H9 (cell line): ENCODE data around the gene NHLH1. TPM values are rescaled to one million over a fixed set of nuclear protein-coding genes. Genes with fewer than 3 reads are reported as not detected.

ENCODE experiments used
- DNase-seq: peaks from one replicate; pipeline ENCODE4 v3.0.0-alpha.2; 2017
- H2AFZ ChIP-seq: one replicate; pipeline ENCODE4 v1.6.1; 2013; ENCODE audit warnings: mild to moderate bottlenecking, low read length, control low read depth, moderate library complexity
- H2AK5ac ChIP-seq: 2 replicates; pipeline ENCODE4 v1.6.1; 2013; ENCODE audit warnings: low read length, control low read depth, mixed read lengths; ENCODE audit not compliant: insufficient read length
- H2BK120ac ChIP-seq: one replicate; pipeline ENCODE4 v1.6.1; 2013; ENCODE audit warnings: low read depth, mild to moderate bottlenecking, low read length, control low read depth, inconsistent platforms; ENCODE audit not compliant: poor library complexity, severe bottlenecking
- H2BK12ac ChIP-seq: 2 replicates; pipeline ENCODE4 v1.6.1; 2013; ENCODE audit warnings: low read length, control low read depth, mixed read lengths, low read depth; ENCODE audit not compliant: insufficient read length
- H2BK15ac ChIP-seq: 2 replicates; pipeline ENCODE4 v1.6.1; 2013; ENCODE audit warnings: low read depth, low read length, control low read depth
- H2BK20ac ChIP-seq: one replicate; pipeline ENCODE4 v1.6.1; 2013; ENCODE audit warnings: low read depth, mild to moderate bottlenecking, low read length, control low read depth, inconsistent platforms; ENCODE audit not compliant: poor library complexity, severe bottlenecking
- H2BK5ac ChIP-seq: 2 replicates; pipeline ENCODE4 v1.6.1; 2013; ENCODE audit warnings: low read length, control low read depth, mixed read lengths; ENCODE audit not compliant: insufficient read length
- H3K14ac ChIP-seq: 2 replicates; pipeline ENCODE4 v1.6.1; 2013; ENCODE audit warnings: low read length, control low read depth; ENCODE audit not compliant: insufficient read depth
- H3K18ac ChIP-seq: 2 replicates; pipeline ENCODE4 v1.6.1; 2013; ENCODE audit warnings: low read depth, mild to moderate bottlenecking, mixed read lengths, low read length, control low read depth; ENCODE audit not compliant: insufficient read length
- H3K23ac ChIP-seq: 2 replicates; pipeline ENCODE4 v1.6.1; 2013; ENCODE audit warnings: low read length, control low read depth, mixed read lengths, low read depth; ENCODE audit not compliant: insufficient read length
- H3K23me2 ChIP-seq: 2 replicates; pipeline ENCODE4 v1.6.1; 2013; ENCODE audit warnings: low read depth, mild to moderate bottlenecking, mixed read lengths, low read length, control low read depth; ENCODE audit not compliant: insufficient read length, poor library complexity, severe bottlenecking
- H3K27ac ChIP-seq: 2 replicates; pipeline ENCODE4 v1.5.1; 2013; ENCODE audit warnings: low read length, control low read depth, mixed read lengths, low read depth; ENCODE audit not compliant: insufficient read length
- H3K27me3 ChIP-seq: 2 replicates; pipeline ENCODE4 v1.6.1; 2013; ENCODE audit warnings: low read length, control low read depth, inconsistent platforms; ENCODE audit not compliant: insufficient read depth
- H3K4ac ChIP-seq: 2 replicates; pipeline ENCODE4 v1.6.1; 2013; ENCODE audit warnings: low read depth, mild to moderate bottlenecking, control low read depth, inconsistent platforms, low read length, moderate library complexity
- H3K4me1 ChIP-seq: 2 replicates; pipeline ENCODE4 v1.6.1; 2013; ENCODE audit warnings: low read length, control low read depth, inconsistent platforms; ENCODE audit not compliant: insufficient read depth
- H3K4me2 ChIP-seq: 2 replicates; pipeline ENCODE4 v1.6.1; 2013; ENCODE audit warnings: low read length, control low read depth, mixed read lengths; ENCODE audit not compliant: insufficient read length, insufficient read depth
- H3K56ac ChIP-seq: 2 replicates; pipeline ENCODE4 v1.6.1; 2013; ENCODE audit warnings: low read depth, mild to moderate bottlenecking, mixed read lengths, low read length, control low read depth; ENCODE audit not compliant: insufficient read length
- H3K79me1 ChIP-seq: 2 replicates; pipeline ENCODE4 v1.6.1; 2013; ENCODE audit warnings: low read depth, mild to moderate bottlenecking, moderate library complexity, low read length, control low read depth, inconsistent platforms; ENCODE audit not compliant: insufficient read depth, poor library complexity, severe bottlenecking
- H3K79me2 ChIP-seq: 2 replicates; pipeline ENCODE4 v1.6.1; 2013; ENCODE audit warnings: low read length, control low read depth, inconsistent platforms; ENCODE audit not compliant: insufficient read depth
- H3K9ac ChIP-seq: 2 replicates; pipeline ENCODE4 v1.6.1; 2013; ENCODE audit warnings: low read length, control low read depth, mixed read lengths; ENCODE audit not compliant: insufficient read length; ENCODE audit errors: extremely low read depth
- H3K9me3 ChIP-seq: one replicate; pipeline ENCODE4 v1.6.1; 2013; ENCODE audit warnings: low read depth, low read length, inconsistent platforms; ENCODE audit not compliant: control insufficient read depth
- H3T11ph ChIP-seq: one replicate; pipeline ENCODE4 v1.6.1; 2013; ENCODE audit warnings: mild to moderate bottlenecking, low read length, control low read depth, inconsistent platforms
- H4K20me1 ChIP-seq: one replicate; pipeline ENCODE4 v1.6.1; 2013; ENCODE audit not compliant: control insufficient read depth, insufficient read length, insufficient read depth
- H4K5ac ChIP-seq: 2 replicates; pipeline ENCODE4 v1.6.1; 2013; ENCODE audit warnings: low read depth, mild to moderate bottlenecking, mixed read lengths, low read length, control low read depth; ENCODE audit not compliant: insufficient read length
- H4K8ac ChIP-seq: replicated peaks from 2 replicates; pipeline ENCODE4 v1.6.1; 2013; ENCODE audit warnings: low read length, control low read depth, mixed read lengths, low read depth; ENCODE audit not compliant: insufficient read length
- H4K91ac ChIP-seq: 2 replicates; pipeline ENCODE4 v1.6.1; 2013; ENCODE audit warnings: low read depth, mild to moderate bottlenecking, moderate library complexity, mixed read lengths, low read length, control low read depth; ENCODE audit not compliant: insufficient read length
- H3K27ac Mint-ChIP-seq, 3 experiments: 2 replicates in 2 of 3; 3 replicates in 1 of 3; pipeline ENCODE4 v1.8.0; 2020 to 2021; ENCODE audit warnings: mixed read lengths in 3 of 3, mild to moderate bottlenecking in 1 of 3, moderate library complexity in 1 of 3
- H3K27me3 Mint-ChIP-seq: 2 replicates; pipeline ENCODE4 v1.8.0; 2021; ENCODE audit warnings: low read depth, mild to moderate bottlenecking, moderate library complexity, mixed read lengths
- H3K36me3 Mint-ChIP-seq, 3 experiments: 2 replicates in 2 of 3; 3 replicates in 1 of 3; pipeline ENCODE4 v1.8.0; 2020 to 2021; ENCODE audit warnings: low read depth in 3 of 3, mixed read lengths in 3 of 3; ENCODE audit not compliant: insufficient read depth in 1 of 3
- H3K4me1 Mint-ChIP-seq, 2 experiments: 2 replicates each; pipeline ENCODE4 v1.8.0; 2020; ENCODE audit warnings: mixed read lengths in 2 of 2
- H3K4me3 Mint-ChIP-seq, 2 experiments: 2 replicates in 1 of 2; 3 replicates in 1 of 2; pipeline ENCODE4 v1.8.0; 2020 to 2021; ENCODE audit warnings: mild to moderate bottlenecking in 2 of 2, mixed read lengths in 2 of 2, moderate library complexity in 1 of 2
- H3K9me3 Mint-ChIP-seq, 2 experiments: 2 replicates in 1 of 2; 3 replicates in 1 of 2; pipeline ENCODE4 v1.8.0; 2020; ENCODE audit warnings: mild to moderate bottlenecking in 2 of 2, mixed read lengths in 2 of 2, moderate library complexity in 1 of 2
- WGBS: extraction: QIAGEN DNeasy Blood & Tissue Kit; methylation state at CpG from one replicate; pipeline ENCODE4 v1.1.7; 2013; ENCODE audit warnings: missing lambda C conversion rate, low lambda C conversion rate, mixed read lengths; ENCODE audit not compliant: insufficient read length; ENCODE audit errors: extremely low coverage; 5-methylcytosine and 5-hydroxymethylcytosine counted together
- total RNA-seq: library from RNA; stranded (reverse); gene quantifications from 2 replicates; pipeline ENCODE4 v1.2.1, GENCODE V29; 2021
- TF ChIP-seq, protein P1 (sequence below): fragments of 200-600 bp; sonication (generic); conservative IDR thresholded peaks from 3 replicates; pipeline ENCODE4 v1.8.0; 2021; ENCODE audit warnings: antibody characterized with exemption, mild to moderate bottlenecking

Gene NHLH1
- total RNA-seq, 1 experiment from 2014 or later = 1.5 TPM

DNA sequence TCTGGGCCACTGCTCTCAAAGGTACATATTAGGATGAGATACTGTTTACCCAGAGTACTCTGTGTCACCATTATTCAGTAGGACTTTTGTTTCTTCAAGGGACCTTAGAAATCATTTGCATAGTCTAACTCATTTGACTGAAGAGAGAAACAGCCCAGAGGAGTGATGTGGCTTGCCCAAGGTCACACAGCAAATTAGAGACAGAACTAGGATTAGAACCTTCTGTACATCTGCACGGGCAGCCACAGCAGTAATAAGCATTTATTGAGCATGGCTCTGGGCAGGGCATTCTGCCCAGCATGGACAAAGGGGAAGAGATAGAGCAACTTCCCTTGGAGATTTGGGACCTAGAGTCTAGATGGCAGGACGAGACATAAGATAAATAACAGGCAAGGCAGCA is 5.7 kb upstream of the NHLH1 start:
- Histone ChIP-seq H4K91ac (no peak overlapping the region), H3K4me2 (no peak overlapping the region), H3K9me3 (no peaks in the 10 kb centered on the region), H3T11ph (no peak overlapping the region), H3K23ac (no peak overlapping the region), H3K79me1 (no peaks in the 10 kb centered on the region), H3K23me2 (no peaks in the 10 kb centered on the region), H2AK5ac (no peak overlapping the region), H4K8ac (no peak overlapping the region), H3K27me3 (no peaks in the 10 kb centered on the region), H3K79me2 (no peaks in the 10 kb centered on the region), H3K27ac (no peak overlapping the region), H3K4me1 (no peaks in the 10 kb centered on the region; the same call in 1 of the 2 replicates), H3K9ac (no peak overlapping the region), H2BK12ac (no peak overlapping the region), H2BK20ac (no peak overlapping the region), H2AFZ (no peak overlapping the region), H3K14ac (no peak overlapping the region), H2BK5ac (no peak overlapping the region), H2BK120ac (no peak overlapping the region), H3K56ac (no peak overlapping the region), H2BK15ac (no peak overlapping the region), H4K5ac (no peak overlapping the region), H3K18ac (no peak overlapping the region), H4K20me1 (no peaks in the 10 kb centered on the region), H3K4ac (no peak overlapping the region)
- no peak for DNase-seq
- H3K4me1 Mint-ChIP-seq = peaks cover 32 to 43% of the 10 kb centered on the region in 2 experiments
- TF ChIP-seq, protein P1, sequence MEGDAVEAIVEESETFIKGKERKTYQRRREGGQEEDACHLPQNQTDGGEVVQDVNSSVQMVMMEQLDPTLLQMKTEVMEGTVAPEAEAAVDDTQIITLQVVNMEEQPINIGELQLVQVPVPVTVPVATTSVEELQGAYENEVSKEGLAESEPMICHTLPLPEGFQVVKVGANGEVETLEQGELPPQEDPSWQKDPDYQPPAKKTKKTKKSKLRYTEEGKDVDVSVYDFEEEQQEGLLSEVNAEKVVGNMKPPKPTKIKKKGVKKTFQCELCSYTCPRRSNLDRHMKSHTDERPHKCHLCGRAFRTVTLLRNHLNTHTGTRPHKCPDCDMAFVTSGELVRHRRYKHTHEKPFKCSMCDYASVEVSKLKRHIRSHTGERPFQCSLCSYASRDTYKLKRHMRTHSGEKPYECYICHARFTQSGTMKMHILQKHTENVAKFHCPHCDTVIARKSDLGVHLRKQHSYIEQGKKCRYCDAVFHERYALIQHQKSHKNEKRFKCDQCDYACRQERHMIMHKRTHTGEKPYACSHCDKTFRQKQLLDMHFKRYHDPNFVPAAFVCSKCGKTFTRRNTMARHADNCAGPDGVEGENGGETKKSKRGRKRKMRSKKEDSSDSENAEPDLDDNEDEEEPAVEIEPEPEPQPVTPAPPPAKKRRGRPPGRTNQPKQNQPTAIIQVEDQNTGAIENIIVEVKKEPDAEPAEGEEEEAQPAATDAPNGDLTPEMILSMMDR = no peak
- no peak overlapping the region for H3K4me3 Mint-ChIP-seq
- peaks cover 13 to 46% (median 40%) of the 10 kb centered on the region in 3 experiments; a peak in 6 of 7 replicates for H3K36me3 Mint-ChIP-seq
- no peaks in the 10 kb centered on the region for H3K27me3 Mint-ChIP-seq
- WGBS = no CpG with 5 or more reads among the region's 2 CpGs
- H3K9me3 Mint-ChIP-seq = no peaks in the 10 kb centered on the region
- peak overlapping the region; percentile 14 to 95 (median 78); a peak in 4 of 7 replicates for H3K27ac Mint-ChIP-seq
